HG02943 (cell line): Measurements from ENCODE around the gene ATP7B.

Experiments
- ATAC-seq: cut with Tn5 transposase; IDR thresholded peaks from one replicate; pipeline ENCODE4 v1.9.1; 2021; ENCODE audit warnings: mild to moderate bottlenecking, low read depth, moderate library complexity; ENCODE audit not compliant: unreplicated experiment

ATP7B gene

GRCh38 chr13:51902776-51903175 lies 108.5 kb downstream of the ATP7B start:
- no peak for ATAC-seq

GRCh38 chr13:51900471-51900870 lies 110.8 kb downstream of the ATP7B start:
- no peak for ATAC-seq

- ATAC-seq: no peak
These were observed 115.1 kb downstream of the ATP7B start for GRCh38 chr13:51895906-51896888.

GRCh38 chr13:51894239-51894638 lies 117.0 kb downstream of the ATP7B start:
- no peak for ATAC-seq

- no peak for ATAC-seq
These were observed 118.6 kb downstream of the ATP7B start for GRCh38 chr13:51892657-51893056.

- no peak for ATAC-seq
These were observed 123.8 kb downstream of the ATP7B start for GRCh38 chr13:51887468-51887867.

GRCh38 chr13:51885651-51886050 lies 125.6 kb downstream of the ATP7B start:
- no peak for ATAC-seq

GRCh38 chr13:51883226-51883600 lies 128.0 kb downstream of the ATP7B start:
- ATAC-seq: no peak
